Small intestine (tissue), 7 donors: ENCODE data around the gene CENPM. TPM values are rescaled to one million over a fixed set of nuclear protein-coding genes. Genes with fewer than 3 reads are reported as not detected.

Experiments used
- DNase-seq, 2 donors: peaks; one replicate each; pipeline versions ENCODE4 v3.0.0 to v3.0.0-alpha.2; 2013
- FAIRE-seq: peaks from 2 replicates; lab custom pipeline; 2012; peaks lifted over from hg19 to GRCh38; lab: Jason Lieb, UNC
- H3K27ac ChIP-seq, 3 donors: one replicate each; pipeline ENCODE4 v1.5.1; 2013; ENCODE audit warnings: low read length in 2 of 3, mild to moderate bottlenecking in 2 of 3, control low read depth in 1 of 3, inconsistent platforms in 1 of 3, low read depth in 1 of 3, moderate library complexity in 1 of 3
- H3K27me3 ChIP-seq, 3 donors: one replicate each; pipeline ENCODE4 v1.6.1; 2013; ENCODE audit warnings: low read length in 3 of 3, inconsistent platforms in 1 of 3; ENCODE audit not compliant: control insufficient read depth in 3 of 3, insufficient read depth in 3 of 3
- H3K36me3 ChIP-seq, 3 donors: one replicate each; pipeline ENCODE4 v1.6.1; 2013; ENCODE audit warnings: low read length in 3 of 3, inconsistent platforms in 1 of 3, low read depth in 1 of 3, mild to moderate bottlenecking in 1 of 3, moderate library complexity in 1 of 3; ENCODE audit not compliant: control insufficient read depth in 3 of 3, insufficient read depth in 2 of 3
- H3K4me1 ChIP-seq, 3 donors: one replicate each; pipeline ENCODE4 v1.6.1; 2013; ENCODE audit warnings: low read length in 2 of 3, inconsistent platforms in 1 of 3, low read depth in 1 of 3, mild to moderate bottlenecking in 1 of 3, moderate library complexity in 1 of 3; ENCODE audit not compliant: control insufficient read depth in 3 of 3, insufficient read depth in 2 of 3
- H3K4me3 ChIP-seq, 3 donors: one replicate each; pipeline ENCODE4 v1.5.1; 2013; ENCODE audit warnings: low read length in 3 of 3, control low read depth in 1 of 3, inconsistent platforms in 1 of 3, low read depth in 1 of 3, mild to moderate bottlenecking in 1 of 3, moderate library complexity in 1 of 3
- H3K9me3 ChIP-seq, 2 donors: one replicate each; pipeline ENCODE4 v1.6.1; 2013; ENCODE audit warnings: low read depth in 1 of 2, low read length in 1 of 2; ENCODE audit not compliant: control insufficient read depth in 2 of 2, insufficient read depth in 1 of 2
- WGBS, 3 donors: extraction: QIAGEN DNeasy Blood & Tissue Kit; methylation state at CpG; one replicate each; pipeline ENCODE4 v1.1.7; 2013; 5-methylcytosine and 5-hydroxymethylcytosine counted together
- polyA plus RNA-seq, 4 donors: library from polyadenylated mRNA; stranded (reverse) in 3 of 4; unstranded in 1 of 4; fragments of 200-250 nt in 3 of 4; fragments of 120-200 nt in 1 of 4; gene quantifications; one replicate each; pipeline versions ENCODE4 v1.2.1 to v1.2.3, GENCODE V29; 2013
- donor health status: healthy with polysubstance abuse.
- donor health status: control.
- donor health status: control.
- donor health status: Bipolar disorder and iron deficiency.
- donor health status: healthy.

The CENPM gene
- polyA plus RNA-seq, 4 donors: 2.2 to 42.0 (median 8.0) TPM

DNA sequence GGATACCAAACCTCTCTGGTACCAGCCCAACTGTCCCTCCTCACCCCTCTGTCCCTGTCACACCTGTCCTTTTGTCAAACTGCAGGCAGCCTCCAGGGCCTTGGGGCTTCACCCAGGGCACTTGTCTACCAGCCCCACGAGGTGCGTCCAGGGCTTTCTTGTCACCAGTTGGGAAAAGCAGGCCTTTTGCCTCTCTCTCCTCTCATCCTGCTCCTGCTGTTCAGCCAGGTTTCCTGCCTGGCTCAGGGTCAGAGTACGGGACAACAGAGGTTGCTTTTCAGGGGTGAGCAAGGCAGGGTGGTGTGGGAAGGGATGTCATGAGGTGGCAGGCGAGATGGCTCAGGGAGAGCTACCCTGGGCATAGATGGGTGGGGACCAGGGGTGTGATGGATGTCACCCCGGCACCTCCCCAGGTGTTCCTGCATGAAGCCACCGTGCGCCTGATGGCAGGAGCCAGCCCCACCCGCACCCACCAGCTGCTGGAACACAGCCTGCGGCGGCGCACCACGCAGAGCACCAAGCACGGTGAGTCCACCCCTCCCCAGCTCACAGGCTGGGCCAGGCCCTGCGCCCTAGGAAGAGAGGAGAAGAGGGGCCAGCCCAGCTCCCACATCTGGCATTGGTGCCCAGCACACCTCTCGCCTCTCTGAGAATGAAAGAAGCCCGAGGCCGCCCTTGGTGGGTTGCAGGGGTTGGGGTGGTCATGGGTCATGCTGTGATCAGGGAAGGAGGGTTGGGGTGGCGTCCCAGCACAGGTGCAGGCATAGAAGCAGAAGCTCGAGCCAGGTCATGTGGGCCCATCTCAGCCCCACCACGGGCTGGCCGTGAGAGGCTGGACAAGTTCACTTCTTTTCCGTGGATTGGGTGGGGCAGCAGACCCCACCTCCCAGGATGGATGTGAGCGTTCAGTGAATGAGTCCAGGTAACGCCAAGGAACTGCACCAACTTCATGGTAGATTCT lies 42.2 kb downstream of the CENPM start:
- Histone ChIP-seq H3K4me1 (no peaks in the 10 kb centered on the region), H3K36me3 (peaks cover 10 to 84% (median 14%) of the 10 kb centered on the region in 3 donors), H3K4me3 (no peak overlapping the region), H3K9me3 (no peaks in the 10 kb centered on the region), H3K27me3 (peaks cover 0 to 18% (median 3%) of the 10 kb centered on the region in 3 donors), H3K27ac (no peak overlapping the region)
- WGBS, 3 donors: 93 to 96% (median 93%) methylated on average over 17 to 24 of the region's 24 CpGs
- FAIRE-seq (no peak), DNase-seq (no peak)

DNA sequence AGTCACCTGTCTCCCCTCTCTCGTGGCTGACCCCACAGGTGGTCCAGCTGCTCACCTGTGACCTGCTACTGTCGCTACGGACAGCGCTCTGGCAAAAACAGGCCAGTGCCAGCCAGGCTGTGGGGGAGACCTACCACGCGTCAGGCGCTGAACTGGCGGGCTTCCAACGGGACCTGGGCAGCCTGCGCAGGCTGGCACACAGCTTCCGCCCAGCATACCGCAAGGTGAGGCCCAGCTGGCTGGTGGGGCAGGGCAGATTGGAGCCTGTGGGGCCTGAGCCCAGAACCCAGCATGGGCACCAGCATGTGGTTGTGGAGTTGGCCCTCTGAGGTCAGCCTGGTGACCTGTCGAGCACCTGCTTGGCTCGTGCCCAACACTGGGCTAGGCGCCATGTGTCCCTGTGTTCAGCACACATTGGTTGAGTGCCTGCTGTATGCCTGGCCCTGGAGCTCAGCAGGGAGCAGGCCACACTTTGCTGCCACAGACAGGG lies 44.0 kb downstream of the CENPM start:
- no peak for FAIRE-seq
- WGBS, 3 donors: 57 to 85% (median 71%) methylated on average over 15 of the region's 15 CpGs

DNA sequence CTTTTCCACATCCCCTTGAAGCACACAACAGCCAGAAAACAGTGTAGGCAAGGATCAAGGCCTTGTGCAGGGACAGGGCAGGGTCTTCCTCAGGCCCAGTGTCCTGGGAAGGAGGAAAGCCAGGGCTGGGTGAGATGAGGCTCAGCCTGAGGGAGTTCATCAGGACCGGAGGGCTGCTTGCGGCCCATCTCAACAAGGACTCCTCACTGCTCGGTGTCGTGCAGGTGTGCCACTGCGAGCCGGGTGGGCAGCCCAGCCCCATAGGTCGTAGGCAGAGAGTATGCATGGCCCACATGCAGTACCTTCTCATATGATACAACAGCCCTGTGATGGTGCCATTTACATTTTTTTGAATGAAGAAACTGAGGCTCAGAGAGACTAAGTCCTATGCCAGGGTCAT lies 44.9 kb downstream of the CENPM start:
- H3K27me3 ChIP-seq: no peaks in the 10 kb centered on the region
- FAIRE-seq (no peak), DNase-seq (no peak)
- no peak overlapping the region for H3K27ac ChIP-seq
- WGBS, 3 donors: 88 to 98% (median 96%) methylated on average over 7 of the region's 7 CpGs
- H3K4me1 ChIP-seq: no peaks in the 10 kb centered on the region
- no peak overlapping the region for H3K4me3 ChIP-seq
- no peaks in the 10 kb centered on the region for H3K9me3 ChIP-seq
- H3K36me3 ChIP-seq: peaks cover 17 to 96% (median 25%) of the 10 kb centered on the region in 3 donors

More for the DNA sequence above, 44.0 kb downstream of the CENPM start:
- H3K27me3 ChIP-seq: peaks cover 0 to 2% (median 0%) of the 10 kb centered on the region in 3 donors
- H3K27ac ChIP-seq: no peak overlapping the region
- no peaks in the 10 kb centered on the region for H3K4me1 ChIP-seq
- H3K4me3 ChIP-seq: no peak overlapping the region
- peaks cover 15 to 98% (median 25%) of the 10 kb centered on the region in 3 donors for H3K36me3 ChIP-seq
- no peaks in the 10 kb centered on the region for H3K9me3 ChIP-seq
- no peak for DNase-seq

DNA sequence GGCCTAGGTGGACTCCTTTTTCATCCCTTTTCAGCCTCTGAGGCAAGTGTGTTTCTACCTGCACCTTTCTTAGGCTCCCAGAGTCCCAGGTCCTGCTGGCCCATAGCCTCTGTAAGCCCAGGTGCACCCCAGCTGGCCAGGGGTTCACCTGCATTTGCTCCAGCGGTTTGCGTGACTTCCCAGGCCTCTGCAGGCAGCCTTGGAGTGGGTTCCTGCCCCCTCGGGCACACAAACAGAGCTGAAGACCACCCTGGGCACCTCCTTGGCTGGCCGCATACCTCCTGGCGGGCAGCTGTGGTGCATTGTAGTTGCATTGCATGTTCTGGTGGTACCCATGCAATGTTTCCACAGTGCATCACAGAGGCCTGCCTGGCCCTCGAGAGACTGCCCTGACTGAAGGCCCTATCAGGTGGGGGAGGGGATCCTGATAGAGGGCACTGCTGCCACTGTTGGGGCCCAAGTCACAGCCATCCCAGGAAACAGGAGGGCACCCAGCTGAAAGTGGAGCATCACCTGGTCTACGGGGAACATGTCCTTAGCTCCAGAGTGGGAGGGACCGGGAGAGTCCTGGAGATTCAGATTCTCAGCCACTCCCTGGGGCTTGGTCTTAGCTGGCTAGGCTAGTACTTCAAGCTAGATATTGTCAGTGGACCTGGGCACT lies 46.2 kb downstream of the CENPM start:
- H3K36me3 ChIP-seq: peaks cover 15 to 97% (median 20%) of the 10 kb centered on the region in 3 donors
- WGBS, 3 donors: 96 to 99% (median 96%) methylated on average over 6 to 8 of the region's 8 CpGs
- no peak overlapping the region for H3K27ac ChIP-seq
- FAIRE-seq (no peak), DNase-seq (no peak)
- no peaks in the 10 kb centered on the region for H3K9me3 ChIP-seq
- H3K27me3 ChIP-seq: no peaks in the 10 kb centered on the region
- no peaks in the 10 kb centered on the region for H3K4me1 ChIP-seq
- H3K4me3 ChIP-seq: no peak overlapping the region

DNA sequence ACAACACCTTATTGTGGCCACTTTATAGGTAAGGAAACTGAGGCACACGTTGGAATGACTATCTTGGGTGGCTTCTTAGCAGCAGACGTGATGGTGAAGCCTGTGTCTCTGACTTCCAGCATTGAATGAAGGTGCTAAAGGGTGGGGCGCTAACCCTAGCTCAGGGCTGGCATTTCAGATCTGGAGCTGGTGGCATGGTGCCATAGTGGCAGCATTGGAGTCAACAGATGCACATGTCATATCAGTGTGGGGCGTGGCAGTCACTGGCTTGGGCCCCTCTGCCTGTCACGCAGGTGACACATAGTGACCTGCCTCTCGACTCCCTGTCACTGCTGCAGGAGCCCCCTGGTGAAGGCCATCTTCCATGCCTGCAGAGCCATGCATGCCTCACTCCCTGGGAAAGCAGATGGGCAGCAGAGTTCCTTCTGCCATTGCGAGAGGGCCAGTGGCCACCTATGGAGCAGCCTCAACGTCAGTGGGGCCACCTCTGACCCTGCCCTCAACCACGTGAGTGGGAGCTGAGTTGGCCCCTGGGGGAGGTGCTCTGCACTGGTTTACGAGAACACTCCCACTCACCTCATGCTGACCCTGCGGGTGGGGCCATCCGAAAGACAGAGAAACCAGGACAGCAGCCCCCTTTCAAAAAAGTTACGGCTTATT lies 46.8 kb downstream of the CENPM start:
- Histone ChIP-seq H3K4me3 (no peak overlapping the region), H3K4me1 (no peaks in the 10 kb centered on the region), H3K9me3 (no peaks in the 10 kb centered on the region), H3K27ac (no peak overlapping the region), H3K27me3 (no peaks in the 10 kb centered on the region), H3K36me3 (peaks cover 15 to 96% (median 20%) of the 10 kb centered on the region in 3 donors)
- 79 to 87% (median 84%) methylated on average over 13 of the region's 13 CpGs for WGBS, 3 donors
- DNase-seq: no peak
- FAIRE-seq: no peak

DNA sequence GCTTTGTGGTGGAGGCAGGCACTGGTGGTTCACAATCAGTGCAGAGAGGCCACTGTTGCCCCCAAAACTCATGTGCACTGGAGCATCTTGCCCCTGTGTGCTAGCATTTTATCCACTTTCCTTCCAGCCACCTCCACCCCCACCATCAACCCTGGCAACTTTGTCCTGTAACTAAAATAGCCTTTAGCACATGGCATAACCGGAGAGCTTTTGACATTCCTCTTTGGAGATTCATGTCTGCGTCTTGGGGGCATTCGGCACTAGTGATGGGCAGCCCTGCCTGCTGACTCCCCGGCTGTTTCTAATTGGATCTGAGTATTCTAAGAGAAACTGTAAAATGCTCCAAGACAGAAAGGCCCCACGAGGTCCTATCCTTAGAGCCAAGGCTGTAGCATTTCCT lies 47.8 kb downstream of the CENPM start:
- H3K36me3 ChIP-seq: peaks cover 17 to 96% (median 23%) of the 10 kb centered on the region in 3 donors
- 90 to 93% (median 91%) methylated on average over 5 of the region's 5 CpGs for WGBS, 3 donors
- no peaks in the 10 kb centered on the region for H3K27me3 ChIP-seq

DNA sequence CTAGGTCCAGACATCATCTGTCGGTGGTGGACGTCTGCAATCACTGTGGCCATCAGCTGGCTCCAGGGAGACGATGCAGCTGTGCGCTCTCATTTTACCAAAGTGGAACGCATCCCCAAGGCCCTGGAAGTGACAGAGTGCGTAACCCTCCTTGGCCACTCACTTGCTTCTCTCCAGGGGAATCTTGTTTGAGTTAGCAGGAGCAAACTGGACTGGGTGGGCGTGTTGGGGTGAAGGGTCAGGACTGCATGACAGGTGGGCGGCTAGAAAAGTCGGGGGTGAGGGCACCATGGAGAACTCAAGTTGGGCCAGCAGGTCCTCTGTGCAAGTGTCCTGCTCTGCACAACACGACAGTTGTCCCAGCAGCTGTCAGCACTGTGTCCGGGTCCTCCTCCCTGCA lies 48.3 kb downstream of the CENPM start:
- no peak for FAIRE-seq
- Histone ChIP-seq H3K36me3 (peaks cover 13 to 95% (median 23%) of the 10 kb centered on the region in 3 donors), H3K27me3 (no peaks in the 10 kb centered on the region), H3K4me3 (no peak overlapping the region), H3K9me3 (no peaks in the 10 kb centered on the region), H3K27ac (no peak overlapping the region), H3K4me1 (no peaks in the 10 kb centered on the region)
- DNase-seq: no peak
- 84 to 92% (median 88%) methylated on average over 11 of the region's 11 CpGs for WGBS, 3 donors

More for the DNA sequence above, 47.8 kb downstream of the CENPM start:
- H3K27ac ChIP-seq: no peak overlapping the region
- no peaks in the 10 kb centered on the region for H3K9me3 ChIP-seq
- no peaks in the 10 kb centered on the region for H3K4me1 ChIP-seq
- H3K4me3 ChIP-seq: no peak overlapping the region
- FAIRE-seq (no peak), DNase-seq (no peak)
